Liver (tissue), 9 donors: ENCODE data around the gene FALEC. TPM values are rescaled to one million over a fixed set of nuclear protein-coding genes. Genes with fewer than 3 reads are reported as not detected.

Experiments
- DNase-seq: peaks from one replicate; pipeline ENCODE4 v3.0.0-alpha.2; 2017; ENCODE audit warnings: low spot score
- H3K27ac ChIP-seq, 2 donors: one replicate each; pipeline ENCODE4 v1.7.0; 2013; ENCODE audit warnings: inconsistent platforms in 2 of 2, low read length in 2 of 2, control low read depth in 1 of 2, low read depth in 1 of 2, mild to moderate bottlenecking in 1 of 2
- H3K27me3 ChIP-seq, 4 donors: one replicate each; pipeline versions ENCODE4 v1.6.1 to v1.7.0; 2013; ENCODE audit warnings: low read length in 3 of 4, inconsistent platforms in 1 of 4, mild to moderate bottlenecking in 1 of 4, moderate library complexity in 1 of 4; ENCODE audit not compliant: control insufficient read depth in 4 of 4, insufficient read depth in 4 of 4
- H3K36me3 ChIP-seq, 4 donors: one replicate each; pipeline versions ENCODE4 v1.6.1 to v1.7.0; 2013; ENCODE audit warnings: low read length in 3 of 4, mild to moderate bottlenecking in 3 of 4, low read depth in 1 of 4, moderate library complexity in 1 of 4; ENCODE audit not compliant: control insufficient read depth in 4 of 4, insufficient read depth in 3 of 4
- H3K4me1 ChIP-seq, 4 donors: one replicate each; pipeline versions ENCODE4 v1.6.1 to v1.7.0; 2013; ENCODE audit warnings: low read length in 3 of 4, mild to moderate bottlenecking in 3 of 4, moderate library complexity in 1 of 4; ENCODE audit not compliant: control insufficient read depth in 4 of 4, insufficient read depth in 4 of 4
- H3K4me3 ChIP-seq, 3 donors: one replicate each; pipeline versions ENCODE4 v1.6.1 to v1.7.0; 2013; ENCODE audit warnings: low read length in 3 of 3, control low read depth in 1 of 3, low read depth in 1 of 3, mild to moderate bottlenecking in 1 of 3
- H3K9ac ChIP-seq, 2 donors: one replicate each; pipeline ENCODE4 v1.7.0; 2013; ENCODE audit warnings: low read length in 2 of 2, mild to moderate bottlenecking in 2 of 2, moderate library complexity in 2 of 2, control low read depth in 1 of 2, low read depth in 1 of 2
- H3K9me3 ChIP-seq, 4 donors: one replicate each; pipeline versions ENCODE4 v1.6.1 to v1.7.0; 2013; ENCODE audit warnings: low read length in 3 of 4; ENCODE audit not compliant: control insufficient read depth in 4 of 4
- FOXA1 ChIP-seq: IDR thresholded peaks from 2 replicates; pipeline ENCODE4 v1.6.1; 2016; ENCODE audit warnings: antibody characterized with exemption
- FOXA2 ChIP-seq: IDR thresholded peaks from 2 replicates; pipeline ENCODE4 v1.6.1; 2016; ENCODE audit warnings: antibody characterized with exemption
- HNF4A ChIP-seq, 2 donors: conservative IDR thresholded peaks; 2 replicates each; pipeline ENCODE4 v1.6.1; 2016; ENCODE audit warnings: antibody characterized with exemption in 2 of 2, mild to moderate bottlenecking in 2 of 2
- JUND ChIP-seq, 2 donors: IDR thresholded peaks; 2 replicates each; pipeline ENCODE4 v1.6.1; 2016; ENCODE audit warnings: antibody characterized with exemption in 2 of 2
- RAD21 ChIP-seq, 2 donors: IDR thresholded peaks; 2 replicates each; pipeline ENCODE4 v1.6.1; 2016; ENCODE audit warnings: antibody characterized with exemption in 2 of 2, mild to moderate bottlenecking in 2 of 2
- RXRA ChIP-seq, 2 donors: IDR thresholded peaks; 2 replicates each; pipeline ENCODE4 v1.6.1; 2017 to 2018; ENCODE audit warnings: antibody characterized with exemption in 2 of 2, mild to moderate bottlenecking in 1 of 2
- SP1 ChIP-seq: IDR thresholded peaks from 2 replicates; pipeline ENCODE4 v1.6.1; 2018; ENCODE audit warnings: antibody characterized with exemption, mild to moderate bottlenecking
- YY1 ChIP-seq: IDR thresholded peaks from 2 replicates; pipeline ENCODE4 v1.6.1; 2016; ENCODE audit warnings: antibody characterized with exemption, mild to moderate bottlenecking
- WGBS: extraction: QIAGEN DNeasy Blood & Tissue Kit; methylation state at CpG from one replicate; pipeline ENCODE4 v1.1.7; 2013; 5-methylcytosine and 5-hydroxymethylcytosine counted together
- polyA plus RNA-seq, 2 donors: library from polyadenylated mRNA; stranded (reverse) in 1 of 2; unstranded in 1 of 2; fragments of 200-250 nt in 1 of 2; fragments of >200 nt in 1 of 2; fragmentation: Nextera tagmentation in 1 of 2; extraction: Ambion mirVana in 1 of 2; gene quantifications; one replicate each; pipeline versions ENCODE4 v1.2.1 to v1.2.3, GENCODE V29; 2013 to 2015
- total RNA-seq, 2 donors: library from RNA; depleted of rRNA; stranded (reverse); fragments of >200 nt; gene quantifications; one replicate each; pipeline ENCODE4 v1.2.3, GENCODE V29; 2014
- TF ChIP-seq, protein P1 (sequence below): IDR thresholded peaks from 2 replicates; pipeline ENCODE4 v1.6.1; 2016; ENCODE audit warnings: antibody characterized with exemption, mild to moderate bottlenecking
- donor health status: healthy.
- donor health status: healthy.
- donor health status: healthy.
- donor health status: healthy.
- donor health status: healthy.

Gene FALEC
- total and polyA plus RNA-seq, 4 donors = not detected

GRCh38 chr1:150537732-150538684 lies 22.5 kb downstream of the FALEC start:
- TF ChIP-seq RXRA (IDR thresholded peaks at IDR 0.05) = peak in 1 of 2 donors; percentile 6
- TF ChIP-seq YY1 = no peak
- WGBS = 81% methylated on average over 17 of the region's 17 CpGs
- Histone ChIP-seq H3K27me3 (no peaks in the 10 kb centered on the region), H3K9ac (no peak overlapping the region), H3K36me3 (no peaks in the 10 kb centered on the region), H3K9me3 (no peaks in the 10 kb centered on the region), H3K4me1 (peaks cover 0 to 2% (median under 1%) of the 10 kb centered on the region in 4 donors), H3K4me3 (no peak overlapping the region), H3K27ac (no peak overlapping the region)
- DNase-seq = no peak

GRCh38 chr1:150543500-150544143 lies 28.1 kb downstream of the FALEC start:
- 56% methylated on average over 13 of the region's 13 CpGs for WGBS
- Histone ChIP-seq H3K9ac (no peak overlapping the region), H3K9me3 (no peaks in the 10 kb centered on the region), H3K36me3 (no peaks in the 10 kb centered on the region), H3K4me1 (peaks cover 3 to 12% (median 7%) of the 10 kb centered on the region in 4 donors), H3K27me3 (no peaks in the 10 kb centered on the region), H3K27ac (peak overlapping the region; percentile 22 to 28), H3K4me3 (no peak overlapping the region)
- no peak for DNase-seq
- TF ChIP-seq HNF4A (conservative IDR thresholded peaks at IDR 0.05) = peak; percentile 9 to 52
- TF ChIP-seq RAD21 (IDR thresholded peaks at IDR 0.05) = peak in 1 of 2 donors; percentile 58
- peak; percentile 1 to 45 for TF ChIP-seq RXRA (IDR thresholded peaks at IDR 0.05)
- TF ChIP-seq, protein P1, sequence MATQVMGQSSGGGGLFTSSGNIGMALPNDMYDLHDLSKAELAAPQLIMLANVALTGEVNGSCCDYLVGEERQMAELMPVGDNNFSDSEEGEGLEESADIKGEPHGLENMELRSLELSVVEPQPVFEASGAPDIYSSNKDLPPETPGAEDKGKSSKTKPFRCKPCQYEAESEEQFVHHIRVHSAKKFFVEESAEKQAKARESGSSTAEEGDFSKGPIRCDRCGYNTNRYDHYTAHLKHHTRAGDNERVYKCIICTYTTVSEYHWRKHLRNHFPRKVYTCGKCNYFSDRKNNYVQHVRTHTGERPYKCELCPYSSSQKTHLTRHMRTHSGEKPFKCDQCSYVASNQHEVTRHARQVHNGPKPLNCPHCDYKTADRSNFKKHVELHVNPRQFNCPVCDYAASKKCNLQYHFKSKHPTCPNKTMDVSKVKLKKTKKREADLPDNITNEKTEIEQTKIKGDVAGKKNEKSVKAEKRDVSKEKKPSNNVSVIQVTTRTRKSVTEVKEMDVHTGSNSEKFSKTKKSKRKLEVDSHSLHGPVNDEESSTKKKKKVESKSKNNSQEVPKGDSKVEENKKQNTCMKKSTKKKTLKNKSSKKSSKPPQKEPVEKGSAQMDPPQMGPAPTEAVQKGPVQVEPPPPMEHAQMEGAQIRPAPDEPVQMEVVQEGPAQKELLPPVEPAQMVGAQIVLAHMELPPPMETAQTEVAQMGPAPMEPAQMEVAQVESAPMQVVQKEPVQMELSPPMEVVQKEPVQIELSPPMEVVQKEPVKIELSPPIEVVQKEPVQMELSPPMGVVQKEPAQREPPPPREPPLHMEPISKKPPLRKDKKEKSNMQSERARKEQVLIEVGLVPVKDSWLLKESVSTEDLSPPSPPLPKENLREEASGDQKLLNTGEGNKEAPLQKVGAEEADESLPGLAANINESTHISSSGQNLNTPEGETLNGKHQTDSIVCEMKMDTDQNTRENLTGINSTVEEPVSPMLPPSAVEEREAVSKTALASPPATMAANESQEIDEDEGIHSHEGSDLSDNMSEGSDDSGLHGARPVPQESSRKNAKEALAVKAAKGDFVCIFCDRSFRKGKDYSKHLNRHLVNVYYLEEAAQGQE = no peak
- TF ChIP-seq YY1 = peak; percentile 82
- TF ChIP-seq FOXA2 = peak; percentile 38
- TF ChIP-seq SP1 = peak; percentile 55
- no peak for TF ChIP-seq FOXA1

DNA sequence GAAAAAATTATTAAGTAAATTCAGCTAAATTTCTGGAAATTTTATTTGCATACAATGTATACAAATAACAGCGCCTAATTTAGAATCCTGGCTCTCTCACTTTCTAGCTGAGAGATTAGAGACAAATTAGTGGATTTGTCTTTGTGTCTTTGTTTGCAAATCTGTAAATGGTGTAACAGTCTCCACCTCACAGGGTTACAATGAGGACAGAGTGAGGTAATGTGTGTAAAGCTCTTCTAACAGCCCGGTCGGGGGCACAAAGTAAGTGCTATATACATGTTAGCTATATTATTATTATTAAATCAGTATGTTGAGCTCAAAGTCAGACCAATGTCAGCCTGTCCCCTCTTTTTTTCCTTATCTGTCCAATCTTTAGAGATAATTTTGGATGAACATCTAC lies 28.7 kb downstream of the FALEC start:
- peak overlapping the region; percentile 1 to 28 for H3K27ac ChIP-seq
- H3K36me3 ChIP-seq = no peaks in the 10 kb centered on the region
- TF ChIP-seq FOXA1 (no peak), JUND (IDR thresholded peaks at IDR 0.05) (peak in 1 of 2 donors; percentile 68), SP1 (peak; percentile 37), RXRA (IDR thresholded peaks at IDR 0.05) (peak; percentile 34 to 66)
- no peaks in the 10 kb centered on the region for H3K27me3 ChIP-seq
- peaks cover 5 to 16% (median 7%) of the 10 kb centered on the region in 4 donors for H3K4me1 ChIP-seq
- DNase-seq = no peak
- H3K9ac ChIP-seq = no peak overlapping the region
- WGBS = 37% methylated on average over 3 of the region's 3 CpGs
- H3K9me3 ChIP-seq = no peaks in the 10 kb centered on the region
- no peak overlapping the region for H3K4me3 ChIP-seq
